GM18907 (cell line): ENCODE results near the gene ITIH4.

ENCODE experiments used
- ATAC-seq: cut with Tn5 transposase; IDR thresholded peaks from one replicate; pipeline ENCODE4 v1.9.1; 2021; ENCODE audit warnings: mild to moderate bottlenecking, moderate library complexity; ENCODE audit not compliant: unreplicated experiment

ITIH4 gene

GRCh38 chr3:52805270-52806039 is 25.0 kb downstream of the ITIH4 start:
- ATAC-seq = no peak

- no peak for ATAC-seq
These were observed 28.6 kb downstream of the ITIH4 start for GRCh38 chr3:52801839-52802238.

GRCh38 chr3:52800079-52800478 is 30.4 kb downstream of the ITIH4 start:
- ATAC-seq = no peak

GRCh38 chr3:52798978-52799476 is 31.4 kb downstream of the ITIH4 start:
- no peak for ATAC-seq

- no peak for ATAC-seq
These were observed 32.0 kb downstream of the ITIH4 start for GRCh38 chr3:52798376-52798977.

GRCh38 chr3:52796411-52796810 is 34.1 kb downstream of the ITIH4 start:
- ATAC-seq = no peak

- ATAC-seq = no peak
These were observed 35.1 kb downstream of the ITIH4 start for GRCh38 chr3:52795298-52795900.

GRCh38 chr3:52794612-52795099 is 35.8 kb downstream of the ITIH4 start, which contains the start of gene ITIH3:
Gene ITIH3, plus strand, starts transcription at chr3:52794796. Its CDS starts 8 bp downstream, at chr3:52794804.
- ATAC-seq = no peak

GRCh38 chr3:52793702-52794611 is 36.5 kb downstream of the ITIH4 start:
- ATAC-seq = no peak

- ATAC-seq = no peak
These were observed 37.3 kb downstream of the ITIH4 start for GRCh38 chr3:52792961-52793695.

- ATAC-seq = no peak
These were observed 38.1 kb downstream of the ITIH4 start for GRCh38 chr3:52792413-52792812.

GRCh38 chr3:52791928-52792327 is 38.5 kb downstream of the ITIH4 start:
- ATAC-seq = no peak

- no peak for ATAC-seq
These were observed 39.1 kb downstream of the ITIH4 start for GRCh38 chr3:52791366-52791765.

- no peak for ATAC-seq
These were observed 39.7 kb downstream of the ITIH4 start for GRCh38 chr3:52790741-52791140.

GRCh38 chr3:52790337-52790736 is 40.1 kb downstream of the ITIH4 start:
- ATAC-seq = no peak

- no peak for ATAC-seq
These were observed 40.8 kb downstream of the ITIH4 start for GRCh38 chr3:52789746-52790040.

- no peak for ATAC-seq
These were observed 41.4 kb downstream of the ITIH4 start for GRCh38 chr3:52788890-52789745.

- ATAC-seq = no peak
These were observed 42.5 kb downstream of the ITIH4 start for GRCh38 chr3:52787672-52788625.
